OCI-LY1 (cell line): Measurements from ENCODE around the gene IRF4.

Source experiments
- H2AFZ ChIP-seq: fragments of 200-600 bp; sonication (generic), shearing (Covaris generic); 2 replicates; pipeline ENCODE4 v1.6.0; 2014; ENCODE audit warnings: antibody characterized with exemption, mild to moderate bottlenecking, low read length
- H3F3A ChIP-seq: fragments of 200-600 bp; sonication (generic), shearing (Covaris generic); 2 replicates; pipeline ENCODE4 v1.6.0; 2014; ENCODE audit warnings: mild to moderate bottlenecking, antibody characterized with exemption, low read length, moderate library complexity; ENCODE audit not compliant: insufficient read depth
- H3K27ac ChIP-seq: fragments of 200-600 bp; sonication (generic); 2 replicates; pipeline ENCODE4 v1.5.1; 2014; ENCODE audit warnings: low read length, mixed run types, mild to moderate bottlenecking, low read depth; ENCODE audit not compliant: poor library complexity, severe bottlenecking
- H3K27me3 ChIP-seq: fragments of 200-600 bp; sonication (generic); 2 replicates; pipeline ENCODE4 v1.6.0; 2014; ENCODE audit warnings: antibody characterized with exemption, mild to moderate bottlenecking, low read length, moderate library complexity; ENCODE audit not compliant: insufficient read depth
- H3K36me3 ChIP-seq: fragments of 200-600 bp; sonication (generic); 2 replicates; pipeline ENCODE4 v1.6.1; 2014; ENCODE audit warnings: mild to moderate bottlenecking, antibody characterized with exemption, low read length, moderate library complexity, mixed read lengths; ENCODE audit not compliant: insufficient read depth
- H3K4me1 ChIP-seq: fragments of 200-600 bp; sonication (generic); 2 replicates; pipeline ENCODE4 v1.5.1; 2014; ENCODE audit warnings: mild to moderate bottlenecking, low read length, moderate library complexity; ENCODE audit not compliant: insufficient read depth, severe bottlenecking
- H3K4me2 ChIP-seq: fragments of 200-600 bp; sonication (generic), shearing (Covaris generic); 2 replicates; pipeline ENCODE4 v1.6.1; 2014; ENCODE audit warnings: low read length
- H3K4me3 ChIP-seq: fragments of 200-600 bp; sonication (generic); 2 replicates; pipeline ENCODE4 v1.5.1; 2014; ENCODE audit warnings: low read length, low read depth, mild to moderate bottlenecking, mixed read lengths; ENCODE audit not compliant: poor library complexity, severe bottlenecking
- H3K79me2 ChIP-seq: fragments of 200-600 bp; shearing (Covaris generic); 2 replicates; pipeline ENCODE4 v1.6.1; 2016; ENCODE audit warnings: mixed run types, low read length, mixed read lengths; ENCODE audit not compliant: insufficient read depth
- H3K9ac ChIP-seq: fragments of 200-600 bp; sonication (generic), shearing (Covaris generic); 2 replicates; pipeline ENCODE4 v1.6.1; 2014; ENCODE audit warnings: mild to moderate bottlenecking, low read length, mixed read lengths
- H3K9me2 ChIP-seq: fragments of 200-600 bp; sonication (generic), shearing (Covaris generic); 2 replicates; pipeline ENCODE4 v1.6.1; 2014; ENCODE audit warnings: low read depth, mild to moderate bottlenecking, low read length, mixed read lengths
- H3K9me3 ChIP-seq: fragments of 200-600 bp; shearing (Covaris generic); 2 replicates; pipeline ENCODE4 v1.6.1; 2014; ENCODE audit warnings: low read length, mixed read lengths
- H4K20me1 ChIP-seq: fragments of 200-600 bp; sonication (generic), shearing (Covaris generic); 2 replicates; pipeline ENCODE4 v1.6.0; 2016; ENCODE audit warnings: mild to moderate bottlenecking, low read length; ENCODE audit not compliant: insufficient read depth
- CTCF ChIP-seq: fragments of 200-600 bp; sonication (generic), shearing (Covaris generic); IDR thresholded peaks from 2 replicates; pipeline ENCODE4 v1.5.1; 2017; ENCODE audit warnings: mild to moderate bottlenecking, antibody characterized with exemption, low read length, moderate library complexity, mixed read lengths
- EZH2 ChIP-seq: fragments of 200-600 bp; sonication (generic), shearing (Covaris generic); IDR thresholded peaks from 2 replicates; pipeline ENCODE4 v1.8.0; 2017; ENCODE audit warnings: borderline replicate concordance, mixed run types, mild to moderate bottlenecking, antibody characterized with exemption, low read length, moderate library complexity, mixed read lengths

IRF4 gene

GRCh38 chr6:395432-396125 lies 4.0 kb downstream of the IRF4 start:
- Histone ChIP-seq H3F3A (no peaks in the 10 kb centered on the region), H3K4me1 (peaks cover 45% of the 10 kb centered on the region), H3K9me3 (no peaks in the 10 kb centered on the region), H3K9me2 (no peaks in the 10 kb centered on the region), H3K36me3 (peaks cover 77% of the 10 kb centered on the region), H3K4me2 (no peak overlapping the region), H3K79me2 (no peaks in the 10 kb centered on the region; the same call in 1 of the 2 replicates), H3K27me3 (no peaks in the 10 kb centered on the region), H4K20me1 (no peaks in the 10 kb centered on the region), H3K4me3 (no peak overlapping the region), H2AFZ (no peak overlapping the region), H3K9ac (no peak overlapping the region), H3K27ac (no peak overlapping the region)
- TF ChIP-seq CTCF: no peak
- no peak for TF ChIP-seq EZH2

- Histone ChIP-seq H3K36me3 (peaks cover 81% of the 10 kb centered on the region), H4K20me1 (no peaks in the 10 kb centered on the region), H2AFZ (no peak overlapping the region), H3K4me2 (no peak overlapping the region), H3K9me3 (no peaks in the 10 kb centered on the region), H3F3A (no peaks in the 10 kb centered on the region), H3K27ac (no peak overlapping the region), H3K79me2 (no peaks in the 10 kb centered on the region; the same call in 1 of the 2 replicates), H3K9ac (no peak overlapping the region), H3K27me3 (no peaks in the 10 kb centered on the region), H3K9me2 (no peaks in the 10 kb centered on the region), H3K4me1 (peaks cover 40% of the 10 kb centered on the region), H3K4me3 (no peak overlapping the region)
- no peak for TF ChIP-seq EZH2
- TF ChIP-seq CTCF: no peak
Observed at GRCh38 chr6:396126-396520, 4.6 kb downstream of the IRF4 start.

- no peak overlapping the region for H3K4me3 ChIP-seq
- peaks cover 38% of the 10 kb centered on the region for H3K4me1 ChIP-seq
- no peaks in the 10 kb centered on the region for H3F3A ChIP-seq
- H3K79me2 ChIP-seq: no peaks in the 10 kb centered on the region; the same call in 1 of the 2 replicates
- H3K9ac ChIP-seq: no peak overlapping the region
- no peak overlapping the region for H3K4me2 ChIP-seq
- no peaks in the 10 kb centered on the region for H4K20me1 ChIP-seq
- H3K9me2 ChIP-seq: no peaks in the 10 kb centered on the region
- no peak overlapping the region for H2AFZ ChIP-seq
- H3K27me3 ChIP-seq: no peaks in the 10 kb centered on the region
- no peaks in the 10 kb centered on the region for H3K9me3 ChIP-seq
- H3K36me3 ChIP-seq: peaks cover 90% of the 10 kb centered on the region
- no peak for TF ChIP-seq CTCF
- no peak for TF ChIP-seq EZH2
- no peak overlapping the region for H3K27ac ChIP-seq
Observed at GRCh38 chr6:397056-397455, 5.5 kb downstream of the IRF4 start.
